H1 (cell line): ENCODE data around the gene C3orf20. TPM values are rescaled to one million over a fixed set of nuclear protein-coding genes. Genes with fewer than 3 reads are reported as not detected.

Source experiments
- CTCF ChIA-PET: fragments of 300-600 bp; sonication (Branson Sonifier 250); formaldehyde crosslinking; loops from one replicate; lab custom pipeline; 2021; ENCODE audit not compliant: partially characterized antibody; lab: Charles Lee
- POLR2A ChIA-PET: fragments of 300-600 bp; sonication (Branson Sonifier 250); formaldehyde crosslinking; loops from one replicate; lab custom pipeline; 2021; ENCODE audit warnings: inconsistent platforms; ENCODE audit not compliant: partially characterized antibody; lab: Charles Lee
- DNase-seq, 2 experiments: peaks; one replicate each; pipeline versions ENCODE4 v3.0.0 to v3.0.0-alpha.2; 2010 to 2022; ENCODE audit warnings: low spot score in 2 of 2, low read depth in 1 of 2, mixed read lengths in 1 of 2
- FAIRE-seq: peaks from 2 replicates; lab custom pipeline; 2011; peaks lifted over from hg19 to GRCh38; lab: Jason Lieb, UNC
- H2AFZ ChIP-seq: 2 replicates; pipeline ENCODE4 v1.8.1; 2012; ENCODE audit warnings: low read length, inconsistent platforms
- H2AK5ac ChIP-seq: 2 replicates; pipeline ENCODE4 v1.6.1; 2013; ENCODE audit warnings: low read depth, low read length
- H2BK120ac ChIP-seq: replicated peaks from 2 replicates; pipeline ENCODE3; 2013; ENCODE audit warnings: low read depth, low read length, inconsistent platforms
- H2BK12ac ChIP-seq: 2 replicates; pipeline ENCODE4 v1.6.1; 2013; ENCODE audit warnings: low read depth, low read length
- H2BK15ac ChIP-seq: 2 replicates; pipeline ENCODE4 v1.6.1; 2013; ENCODE audit warnings: low read length
- H2BK20ac ChIP-seq: 2 replicates; pipeline ENCODE4 v1.6.1; 2013; ENCODE audit warnings: low read length
- H2BK5ac ChIP-seq: 2 replicates; pipeline ENCODE4 v1.6.1; 2013; ENCODE audit warnings: low read depth, low read length
- H3K14ac ChIP-seq: 2 replicates; pipeline ENCODE4 v1.6.1; 2013; ENCODE audit warnings: inconsistent platforms; ENCODE audit not compliant: insufficient read length
- H3K18ac ChIP-seq: 2 replicates; pipeline ENCODE4 v1.6.1; 2013; ENCODE audit warnings: low read length; ENCODE audit errors: extremely low read depth
- H3K23ac ChIP-seq: 2 replicates; pipeline ENCODE4 v1.6.1; 2013; ENCODE audit warnings: inconsistent platforms; ENCODE audit not compliant: insufficient read length
- H3K23me2 ChIP-seq: 2 replicates; pipeline ENCODE4 v1.6.1; 2013; ENCODE audit warnings: low read depth, low read length
- H3K27ac ChIP-seq: 2 replicates; pipeline ENCODE4 v1.6.1; 2011; ENCODE audit warnings: low read depth, low read length, inconsistent platforms
- H3K27me3 ChIP-seq, 4 experiments: replicated peaks in 1 of 4; 1 replicate in 1 of 4; 2 replicates in 3 of 4; pipeline versions ENCODE4 v1.6.1 to v1.8.1; 2011 to 2013; ENCODE audit warnings: low read length in 3 of 4, mild to moderate bottlenecking in 3 of 4, inconsistent platforms in 2 of 4, mixed read lengths in 2 of 4, moderate library complexity in 1 of 4; ENCODE audit not compliant: control insufficient read depth in 3 of 4, insufficient read depth in 3 of 4; ENCODE audit errors: extremely low read depth in 1 of 4
- H3K36me3 ChIP-seq, 4 experiments: 2 replicates each; pipeline versions ENCODE4 v1.6.1 to v1.8.1; 2011 to 2013; ENCODE audit warnings: mild to moderate bottlenecking in 4 of 4, low read length in 3 of 4, moderate library complexity in 2 of 4, control low read depth in 1 of 4, inconsistent platforms in 1 of 4; ENCODE audit not compliant: insufficient read depth in 4 of 4, control insufficient read depth in 2 of 4
- H3K4ac ChIP-seq: replicated peaks from 2 replicates; pipeline ENCODE3; 2013; ENCODE audit warnings: low read length, low read depth, mixed read lengths, inconsistent platforms; ENCODE audit not compliant: insufficient read length
- H3K4me1 ChIP-seq, 4 experiments: replicated peaks in 1 of 4; 1 replicate in 1 of 4; 2 replicates in 3 of 4; pipeline versions ENCODE4 v1.6.1 to v1.8.1; 2011 to 2013; ENCODE audit warnings: low read length in 3 of 4, inconsistent platforms in 2 of 4, mixed read lengths in 1 of 4; ENCODE audit not compliant: insufficient read depth in 4 of 4, control insufficient read depth in 3 of 4
- H3K4me2 ChIP-seq, 2 experiments: 2 replicates each; pipeline versions ENCODE4 v1.6.1 to v1.8.1; 2011 to 2013; ENCODE audit warnings: low read depth in 2 of 2, low read length in 2 of 2, control low read depth in 1 of 2, inconsistent platforms in 1 of 2, mild to moderate bottlenecking in 1 of 2; ENCODE audit not compliant: insufficient read depth in 1 of 2
- H3K4me3 ChIP-seq, 4 experiments: fragments of 200-600, 300-600 bp in 1 of 4; sonication (generic), shearing (Covaris generic), sonication (Bioruptor Twin) in 1 of 4; 2 replicates each; pipeline versions ENCODE4 v1.5.1 to v1.8.1; 2011 to 2016; ENCODE audit warnings: low read length in 4 of 4, low read depth in 3 of 4, control low read depth in 2 of 4, inconsistent platforms in 2 of 4, mild to moderate bottlenecking in 2 of 4, mixed read lengths in 1 of 4, moderate library complexity in 1 of 4; ENCODE audit not compliant: insufficient read depth in 2 of 4; ENCODE audit errors: extremely low read depth in 1 of 4
- H3K56ac ChIP-seq: replicated peaks from 2 replicates; pipeline ENCODE3; 2013; ENCODE audit warnings: low read depth, mild to moderate bottlenecking, mixed read lengths, low read length, inconsistent platforms; ENCODE audit not compliant: insufficient read length
- H3K79me1 ChIP-seq: 2 replicates; pipeline ENCODE4 v1.6.1; 2013; ENCODE audit warnings: low read depth, low read length, control low read depth
- H3K79me2 ChIP-seq, 2 experiments: 2 replicates each; pipeline versions ENCODE4 v1.6.1 to v1.8.1; 2012 to 2013; ENCODE audit warnings: low read length in 2 of 2, mild to moderate bottlenecking in 2 of 2, inconsistent platforms in 1 of 2; ENCODE audit not compliant: insufficient read depth in 2 of 2, control insufficient read depth in 1 of 2
- H3K9ac ChIP-seq, 4 experiments: replicated peaks in 1 of 4; 1 replicate in 1 of 4; 2 replicates in 3 of 4; pipeline versions ENCODE4 v1.6.1 to v1.8.1; 2011 to 2013; ENCODE audit warnings: low read depth in 3 of 4, low read length in 3 of 4, control low read depth in 2 of 4, mild to moderate bottlenecking in 2 of 4, moderate library complexity in 2 of 4, inconsistent platforms in 1 of 4; ENCODE audit errors: extremely low read depth in 1 of 4
- H3K9me3 ChIP-seq, 2 experiments: 2 replicates each; pipeline versions ENCODE4 v1.6.1 to v1.8.1; 2012 to 2013; ENCODE audit warnings: mild to moderate bottlenecking in 2 of 2, moderate library complexity in 2 of 2, control low read depth in 1 of 2, inconsistent platforms in 1 of 2, low read depth in 1 of 2, low read length in 1 of 2, mixed read lengths in 1 of 2; ENCODE audit not compliant: insufficient read depth in 2 of 2
- H4K20me1 ChIP-seq, 2 experiments: replicated peaks in 1 of 2; 2 replicates each; pipeline versions ENCODE3 to v1.8.1; 2011 to 2013; ENCODE audit warnings: inconsistent platforms in 2 of 2, low read length in 2 of 2, mild to moderate bottlenecking in 1 of 2; ENCODE audit not compliant: insufficient read depth in 2 of 2, control insufficient read depth in 1 of 2
- H4K5ac ChIP-seq: 2 replicates; pipeline ENCODE4 v1.6.1; 2013; ENCODE audit warnings: low read length, low read depth, mixed read lengths, inconsistent platforms; ENCODE audit not compliant: insufficient read length
- H4K8ac ChIP-seq: 2 replicates; pipeline ENCODE4 v1.8.0; 2013; ENCODE audit warnings: mild to moderate bottlenecking, moderate library complexity, low read length, inconsistent platforms; ENCODE audit not compliant: insufficient read depth; ENCODE audit errors: extremely low read depth
- H4K91ac ChIP-seq: replicated peaks from 2 replicates; pipeline ENCODE3; 2013; ENCODE audit warnings: low read length, mixed read lengths, inconsistent platforms; ENCODE audit not compliant: insufficient read length
- BCL11A ChIP-seq, 2 experiments: IDR thresholded peaks; one replicate each; pipeline ENCODE4 v1.6.1; 2011; ENCODE audit warnings: low read depth in 2 of 2, low read length in 2 of 2, mild to moderate bottlenecking in 2 of 2
- CHD2 ChIP-seq: IDR thresholded peaks from 2 replicates; pipeline ENCODE4 v1.6.1; 2012; ENCODE audit warnings: low read length, improper control_type of control experiment
- CTCF ChIP-seq, 3 experiments: IDR thresholded peaks; 1 replicate in 2 of 3; 2 replicates in 1 of 3; pipeline versions ENCODE4 v1.5.1 to v1.6.1; 2011; ENCODE audit warnings: low read length in 3 of 3, mild to moderate bottlenecking in 3 of 3, inconsistent platforms in 2 of 3, low read depth in 1 of 3, moderate library complexity in 1 of 3; ENCODE audit not compliant: insufficient read depth in 1 of 3; ENCODE audit errors: control extremely low read depth in 1 of 3
- EZH2 ChIP-seq: fragments of 200-600 bp; sonication (generic); IDR thresholded peaks from 2 replicates; pipeline ENCODE4 v1.7.1; 2012; ENCODE audit warnings: low read depth, mild to moderate bottlenecking, moderate library complexity, low read length, inconsistent platforms; ENCODE audit not compliant: severe bottlenecking
- RXRA ChIP-seq: IDR thresholded peaks from 2 replicates; pipeline ENCODE4 v1.6.1; 2011; ENCODE audit warnings: low read depth, mild to moderate bottlenecking, low read length, moderate library complexity; ENCODE audit not compliant: insufficient read depth
- TAF1 ChIP-seq: IDR thresholded peaks from 2 replicates; pipeline ENCODE4 v1.6.1; 2011; ENCODE audit warnings: mild to moderate bottlenecking, low read depth, low read length
- USF2 ChIP-seq: IDR thresholded peaks from 2 replicates; pipeline ENCODE4 v1.6.1; 2011; ENCODE audit warnings: low read length, improper control_type of control experiment
- WGBS, 2 experiments: shearing (Covaris generic) in 1 of 2; methylation state at CpG; one replicate each; pipeline versions ENCODE4 v1.1.6 to v1.1.7; 2013 to 2015; ENCODE audit warnings: low lambda C conversion rate in 2 of 2, mixed read lengths in 2 of 2, inconsistent platforms in 1 of 2, low coverage in 1 of 2, missing lambda C conversion rate in 1 of 2; ENCODE audit not compliant: insufficient replicate concordance in 2 of 2, insufficient coverage in 1 of 2, insufficient read length in 1 of 2; ENCODE audit errors: extremely low coverage in 1 of 2, missing lambda C conversion rate in 1 of 2; 5-methylcytosine and 5-hydroxymethylcytosine counted together
- polyA plus RNA-seq, 7 experiments: library from polyadenylated mRNA; depleted of rRNA in 3 of 7; stranded (reverse) in 5 of 7; unstranded in 2 of 7; fragments of >200 nt in 5 of 7; fragments of 200-250 nt in 2 of 7; gene quantifications; 1 replicate in 5 of 7; 2 replicates in 1 of 7; 4 replicates in 1 of 7; pipeline versions ENCODE4 v1.2.1 to v1.2.3, GENCODE V29; 2011 to 2013; ENCODE audit warnings: missing spikeins in 2 of 7, mixed read lengths in 2 of 7
- total RNA-seq: library from RNA; stranded (reverse); fragmentation: NEBNext Ultra II Directional; extraction: Animal tissue kit (Norgen Biotek cat#: 25700); gene quantifications from 2 replicates; pipeline ENCODE4 v1.2.1, GENCODE V29; 2021

Gene C3orf20
- total and polyA plus RNA-seq, 2 of the 8 experiments (the other 6 are each of a cell fraction or from before 2014, with no cell fraction given) = not detected

GRCh38 chr3:14628406-14628805, 46.5 kb upstream of the C3orf20 start:
- no peak overlapping the region for H2AK5ac ChIP-seq
- H3K56ac ChIP-seq = no peak overlapping the region
- H2BK15ac ChIP-seq = no peak overlapping the region
- no peak for TF ChIP-seq EZH2
- no peak for TF ChIP-seq CTCF (IDR thresholded peaks at IDR 0.05; ENCODE audit: control extremely low read depth in 1 of 3, insufficient read depth in 1 of 3, low read depth in 1 of 3, low read length in 3 of 3)
- no peak for TF ChIP-seq USF2
- no peak for TF ChIP-seq BCL11A (IDR thresholded peaks at IDR 0.05; ENCODE audit: low read depth in 2 of 2, low read length in 2 of 2)
- no peak for TF ChIP-seq RXRA
- TF ChIP-seq TAF1 = no peak
- TF ChIP-seq CHD2 = no peak
- no peaks in the 10 kb centered on the region for H3K27me3 ChIP-seq
- no peak overlapping the region for H2BK20ac ChIP-seq
- peaks cover 0 to 5% (median 0%) of the 10 kb centered on the region in 4 experiments; a peak in 3 of 7 replicates for H3K4me1 ChIP-seq
- no peak overlapping the region for H4K91ac ChIP-seq
- H3K79me1 ChIP-seq = no peaks in the 10 kb centered on the region; the same call in 1 of the 2 replicates
- H4K20me1 ChIP-seq = no peaks in the 10 kb centered on the region
- DNase-seq (no peak), FAIRE-seq (no peak)
- H3K79me2 ChIP-seq = no peaks in the 10 kb centered on the region
- peaks cover 2% of the 10 kb centered on the region; the same call in 1 of the 2 replicates for H3K23me2 ChIP-seq
- H3K27ac ChIP-seq = no peak overlapping the region
- H3K14ac ChIP-seq = no peak overlapping the region
- POLR2A ChIA-PET = interaction anchor here (2.1 kb wide), 1 partner anchor 11 kb away, joined by 6 read pairs; no protein-coding TSS in a partner anchor
- H2BK120ac ChIP-seq = no peak overlapping the region
- no peak overlapping the region for H3K18ac ChIP-seq
- no peaks in the 10 kb centered on the region for H3K9me3 ChIP-seq
- no peak overlapping the region for H3K4me3 ChIP-seq
- no peak overlapping the region for H2BK5ac ChIP-seq
- H3K4ac ChIP-seq = no peak overlapping the region
- no peak overlapping the region for H2AFZ ChIP-seq
- no peak overlapping the region for H3K23ac ChIP-seq
- CTCF ChIA-PET = interaction anchor here (2.6 to 7.0 kb wide), 2 partner anchors 7 to 120 kb away, joined by 5 to 35 read pairs; no protein-coding TSS in a partner anchor
- no peaks in the 10 kb centered on the region for H3K36me3 ChIP-seq
- H4K5ac ChIP-seq = no peak overlapping the region
- WGBS, 2 experiments = 88% methylated on average over 4 of the region's 4 CpGs; no CpG with 5 or more reads in 1 of the 2 experiments
- no peak overlapping the region for H3K9ac ChIP-seq
- no peak overlapping the region for H3K4me2 ChIP-seq
- H2BK12ac ChIP-seq = no peak overlapping the region
- no peak overlapping the region for H4K8ac ChIP-seq
